Measurements from ENCODE around the gene PTTG1IP. TPM values are rescaled to one million over a fixed set of nuclear protein-coding genes. Genes with fewer than 3 reads are reported as not detected.

PTTG1IP gene
- total RNA-seq, 2 donors from 2014 or later: 301 to 351 TPM

- no peaks in the 10 kb centered on the region for H3K9me3 ChIP-seq
- ATAC-seq (ENCODE audit: insufficient number of reproducible peaks, low FRiP score, low read depth) (no peak), DNase-seq (ENCODE audit: low spot score) (no peak)
- H3K27me3 ChIP-seq (replicated peaks; ENCODE audit: insufficient read depth): no peaks in the 10 kb centered on the region
- peaks cover 38% of the 10 kb centered on the region for H3K36me3 ChIP-seq
- H3K27ac ChIP-seq: no peak overlapping the region
- no peaks in the 10 kb centered on the region for H3K4me1 ChIP-seq (ENCODE audit: control insufficient read depth in 1 of 2, low read depth in 2 of 2)
- no peak for TF ChIP-seq CTCF (IDR thresholded peaks at IDR 0.05)
- H3K4me3 ChIP-seq: no peak overlapping the region
Measured at GRCh38 chr21:44810779-44811178, 62.7 kb downstream of the PTTG1IP start.

- DNase-seq (ENCODE audit: low spot score): no peak
- Histone ChIP-seq H3K27me3 (replicated peaks; ENCODE audit: insufficient read depth) (no peaks in the 10 kb centered on the region), H3K27ac (no peak overlapping the region), H3K9me3 (no peaks in the 10 kb centered on the region), H3K4me3 (no peak overlapping the region), H3K4me1 (ENCODE audit: control insufficient read depth in 1 of 2, low read depth in 2 of 2) (peaks cover 7 to 10% of the 10 kb centered on the region in 2 donors), H3K36me3 (peaks cover 41% of the 10 kb centered on the region)
- no peak for TF ChIP-seq CTCF (IDR thresholded peaks at IDR 0.05)
- ATAC-seq (ENCODE audit: insufficient number of reproducible peaks, low FRiP score, low read depth): no peak
Measured at GRCh38 chr21:44805859-44806258, 67.6 kb downstream of the PTTG1IP start.

GRCh38 chr21:44805226-44805625, 68.3 kb downstream of the PTTG1IP start:
- Histone ChIP-seq H3K36me3 (peaks cover 37% of the 10 kb centered on the region), H3K9me3 (no peaks in the 10 kb centered on the region), H3K4me1 (ENCODE audit: control insufficient read depth in 1 of 2, low read depth in 2 of 2) (peaks cover 13 to 16% of the 10 kb centered on the region in 2 donors), H3K27me3 (replicated peaks; ENCODE audit: insufficient read depth) (no peaks in the 10 kb centered on the region), H3K4me3 (no peak overlapping the region), H3K27ac (no peak overlapping the region)
- no peak for DNase-seq (ENCODE audit: low spot score)
- no peak for TF ChIP-seq CTCF (IDR thresholded peaks at IDR 0.05)
- ATAC-seq (ENCODE audit: insufficient number of reproducible peaks, low FRiP score, low read depth): no peak

GRCh38 chr21:44804762-44805161, 68.7 kb downstream of the PTTG1IP start:
- H3K4me1 ChIP-seq (ENCODE audit: control insufficient read depth in 1 of 2, low read depth in 2 of 2): peaks cover 17 to 21% of the 10 kb centered on the region in 2 donors
- DNase-seq (ENCODE audit: low spot score) (no peak), ATAC-seq (ENCODE audit: insufficient number of reproducible peaks, low FRiP score, low read depth) (no peak)
- no peak overlapping the region for H3K27ac ChIP-seq
- H3K4me3 ChIP-seq: no peak overlapping the region
- no peaks in the 10 kb centered on the region for H3K27me3 ChIP-seq (replicated peaks; ENCODE audit: insufficient read depth)
- no peaks in the 10 kb centered on the region for H3K9me3 ChIP-seq
- TF ChIP-seq CTCF (IDR thresholded peaks at IDR 0.05): no peak
- H3K36me3 ChIP-seq: peaks cover 33% of the 10 kb centered on the region

GRCh38 chr21:44803651-44804050, 69.8 kb downstream of the PTTG1IP start:
- ATAC-seq (ENCODE audit: insufficient number of reproducible peaks, low FRiP score, low read depth): no peak
- H3K27ac ChIP-seq: no peak overlapping the region
- H3K4me3 ChIP-seq: no peak overlapping the region
- no peak for DNase-seq (ENCODE audit: low spot score)
- no peaks in the 10 kb centered on the region for H3K9me3 ChIP-seq
- peaks cover 17 to 23% of the 10 kb centered on the region in 2 donors for H3K4me1 ChIP-seq (ENCODE audit: control insufficient read depth in 1 of 2, low read depth in 2 of 2)
- H3K36me3 ChIP-seq: peaks cover 23% of the 10 kb centered on the region
- no peak for TF ChIP-seq CTCF (IDR thresholded peaks at IDR 0.05)
- H3K27me3 ChIP-seq (replicated peaks; ENCODE audit: insufficient read depth): no peaks in the 10 kb centered on the region
